KOPT-K1 (cell line): ENCODE data around the gene ARNT2.

Experiments used
- H3K27ac ChIP-seq: fragments of 200-600 bp; sonication (generic); 2 replicates; pipeline ENCODE4 v1.5.1; 2016; ENCODE audit warnings: antibody characterized with exemption, mild to moderate bottlenecking, low read depth, low read length; ENCODE audit not compliant: poor library complexity, severe bottlenecking
- H3K36me3 ChIP-seq: fragments of 200-600 bp; sonication (generic); 2 replicates; pipeline ENCODE4 v1.5.1; 2017; ENCODE audit warnings: antibody characterized with exemption, mild to moderate bottlenecking, low read length, moderate library complexity; ENCODE audit not compliant: insufficient read depth
- H3K9me3 ChIP-seq: fragments of 200-600 bp; sonication (generic); 2 replicates; pipeline ENCODE4 v1.5.1; 2017; ENCODE audit warnings: antibody characterized with exemption, low read length, mild to moderate bottlenecking; ENCODE audit not compliant: insufficient read depth, poor library complexity, severe bottlenecking

The ARNT2 gene

GRCh38 chr15:80399508-80399907, 4.7 kb upstream of the ARNT2 start:
- Histone ChIP-seq H3K27ac (no peak overlapping the region), H3K36me3 (no peaks in the 10 kb centered on the region), H3K9me3 (no peaks in the 10 kb centered on the region)

- Histone ChIP-seq H3K27ac (no peak overlapping the region), H3K9me3 (no peaks in the 10 kb centered on the region), H3K36me3 (no peaks in the 10 kb centered on the region)
Observed at GRCh38 chr15:80401456-80401855, 2.7 kb upstream of the ARNT2 start.

GRCh38 chr15:80402339-80402738, 1.8 kb upstream of the ARNT2 start:
- no peaks in the 10 kb centered on the region for H3K9me3 ChIP-seq
- no peak overlapping the region for H3K27ac ChIP-seq
- H3K36me3 ChIP-seq: no peaks in the 10 kb centered on the region

GRCh38 chr15:80403712-80404056, 498 bp upstream of the ARNT2 start:
- Histone ChIP-seq H3K36me3 (no peaks in the 10 kb centered on the region), H3K27ac (no peak overlapping the region)

GRCh38 chr15:80404761-80405553, 775 bp downstream of the ARNT2 start:
- no peak overlapping the region for H3K27ac ChIP-seq
- no peaks in the 10 kb centered on the region for H3K36me3 ChIP-seq
- no peaks in the 10 kb centered on the region for H3K9me3 ChIP-seq

More at GRCh38 chr15:80403712-80404056, 498 bp upstream of the ARNT2 start:
- no peaks in the 10 kb centered on the region for H3K9me3 ChIP-seq

- no peaks in the 10 kb centered on the region for H3K36me3 ChIP-seq
- no peaks in the 10 kb centered on the region for H3K9me3 ChIP-seq
- H3K27ac ChIP-seq: no peak overlapping the region
Observed at GRCh38 chr15:80405554-80405850, 1.3 kb downstream of the ARNT2 start.

GRCh38 chr15:80405970-80406369, 1.8 kb downstream of the ARNT2 start:
- Histone ChIP-seq H3K36me3 (no peaks in the 10 kb centered on the region), H3K9me3 (no peaks in the 10 kb centered on the region), H3K27ac (no peak overlapping the region)

GRCh38 chr15:80411788-80412288, 7.7 kb downstream of the ARNT2 start:
- no peaks in the 10 kb centered on the region for H3K9me3 ChIP-seq
- no peaks in the 10 kb centered on the region for H3K36me3 ChIP-seq
- no peak overlapping the region for H3K27ac ChIP-seq

- H3K9me3 ChIP-seq: no peaks in the 10 kb centered on the region
- H3K27ac ChIP-seq: no peak overlapping the region
- H3K36me3 ChIP-seq: no peaks in the 10 kb centered on the region
Observed at GRCh38 chr15:80414546-80415357, 10.6 kb downstream of the ARNT2 start.

- no peaks in the 10 kb centered on the region for H3K36me3 ChIP-seq
- no peaks in the 10 kb centered on the region for H3K9me3 ChIP-seq
- no peak overlapping the region for H3K27ac ChIP-seq
Observed at GRCh38 chr15:80415358-80415670, 11.1 kb downstream of the ARNT2 start.

- Histone ChIP-seq H3K36me3 (no peaks in the 10 kb centered on the region), H3K9me3 (no peaks in the 10 kb centered on the region), H3K27ac (no peak overlapping the region)
Observed at GRCh38 chr15:80416702-80417101, 12.5 kb downstream of the ARNT2 start.

- Histone ChIP-seq H3K36me3 (no peaks in the 10 kb centered on the region), H3K27ac (no peak overlapping the region), H3K9me3 (no peaks in the 10 kb centered on the region)
Observed at GRCh38 chr15:80418892-80419537, 14.8 kb downstream of the ARNT2 start.

GRCh38 chr15:80419546-80419945, 15.4 kb downstream of the ARNT2 start:
- Histone ChIP-seq H3K9me3 (no peaks in the 10 kb centered on the region), H3K36me3 (no peaks in the 10 kb centered on the region), H3K27ac (no peak overlapping the region)

- H3K27ac ChIP-seq: no peak overlapping the region
- H3K9me3 ChIP-seq: no peaks in the 10 kb centered on the region
- H3K36me3 ChIP-seq: no peaks in the 10 kb centered on the region
Observed at GRCh38 chr15:80420658-80421057, 16.5 kb downstream of the ARNT2 start.

- Histone ChIP-seq H3K9me3 (no peaks in the 10 kb centered on the region), H3K36me3 (no peaks in the 10 kb centered on the region), H3K27ac (no peak overlapping the region)
Observed at GRCh38 chr15:80423215-80423614, 19.0 kb downstream of the ARNT2 start.
